Neuronal stem cell (in vitro differentiated cells): ENCODE data around the gene KIRREL1.

Experiments
- DNase-seq: peaks from one replicate; pipeline ENCODE4 v3.0.0-alpha.2; 2013; ENCODE audit warnings: low spot score
- H2AFZ ChIP-seq: one replicate; pipeline ENCODE4 v1.6.1; 2013; ENCODE audit warnings: mild to moderate bottlenecking, low read length, inconsistent platforms
- H2AK5ac ChIP-seq: 2 replicates; pipeline ENCODE4 v1.6.1; 2013; ENCODE audit warnings: low read depth, mild to moderate bottlenecking, inconsistent platforms, low read length, moderate library complexity, mixed read lengths
- H2BK120ac ChIP-seq: 2 replicates; pipeline ENCODE4 v1.6.1; 2013; ENCODE audit warnings: low read depth, mild to moderate bottlenecking, inconsistent platforms, low read length, moderate library complexity, mixed read lengths
- H2BK12ac ChIP-seq: one replicate; pipeline ENCODE4 v1.6.1; 2013; ENCODE audit warnings: low read length, inconsistent platforms
- H2BK15ac ChIP-seq: 2 replicates; pipeline ENCODE4 v1.6.1; 2013; ENCODE audit warnings: mild to moderate bottlenecking, low read length, inconsistent platforms, mixed read lengths
- H2BK5ac ChIP-seq: one replicate; pipeline ENCODE4 v1.6.1; 2013; ENCODE audit warnings: inconsistent platforms, mild to moderate bottlenecking, low read length, moderate library complexity
- H3K14ac ChIP-seq: one replicate; pipeline ENCODE4 v1.6.1; 2013; ENCODE audit warnings: low read length, inconsistent platforms
- H3K18ac ChIP-seq: 2 replicates; pipeline ENCODE4 v1.6.1; 2013; ENCODE audit warnings: low read length, inconsistent platforms
- H3K23ac ChIP-seq: 2 replicates; pipeline ENCODE4 v1.6.1; 2013; ENCODE audit warnings: low read depth, mild to moderate bottlenecking, mixed read lengths, low read length, inconsistent platforms; ENCODE audit not compliant: poor library complexity
- H3K27ac ChIP-seq: replicated peaks from 3 replicates; pipeline ENCODE4 v1.5.1; 2013; ENCODE audit warnings: low read length, inconsistent platforms
- H3K27me3 ChIP-seq, 3 experiments: 2 replicates each; pipeline ENCODE4 v1.6.1; 2013; ENCODE audit warnings: low read length in 3 of 3, mild to moderate bottlenecking in 2 of 3, inconsistent platforms in 1 of 3, low read depth in 1 of 3, mixed read lengths in 1 of 3, moderate library complexity in 1 of 3; ENCODE audit not compliant: control insufficient read depth in 3 of 3, insufficient read depth in 3 of 3
- H3K36me3 ChIP-seq, 2 donors: replicated peaks in 1 of 2; 2 replicates each; pipeline ENCODE4 v1.6.1; 2013; ENCODE audit warnings: low read length in 2 of 2; ENCODE audit not compliant: control insufficient read depth in 2 of 2, insufficient read depth in 2 of 2
- H3K4ac ChIP-seq: 2 replicates; pipeline ENCODE4 v1.6.1; 2013; ENCODE audit warnings: inconsistent platforms, mild to moderate bottlenecking, low read length, moderate library complexity
- H3K4me1 ChIP-seq, 2 donors: 1 replicate in 1 of 2; 2 replicates in 1 of 2; pipeline ENCODE4 v1.6.1; 2013; ENCODE audit warnings: low read length in 2 of 2, low read depth in 1 of 2; ENCODE audit not compliant: control insufficient read depth in 2 of 2, insufficient read depth in 1 of 2
- H3K4me2 ChIP-seq: one replicate; pipeline ENCODE4 v1.6.1; 2013; ENCODE audit warnings: mild to moderate bottlenecking, low read length, inconsistent platforms; ENCODE audit not compliant: insufficient read depth, poor library complexity, severe bottlenecking
- H3K4me3 ChIP-seq, 2 donors: 2 replicates each; pipeline ENCODE4 v1.5.1; 2013; ENCODE audit warnings: low read length in 2 of 2, mild to moderate bottlenecking in 2 of 2, inconsistent platforms in 1 of 2, moderate library complexity in 1 of 2
- H3K79me1 ChIP-seq: one replicate; pipeline ENCODE4 v1.6.1; 2013; ENCODE audit warnings: low read depth, mild to moderate bottlenecking, inconsistent platforms, low read length, moderate library complexity
- H3K9ac ChIP-seq: one replicate; pipeline ENCODE4 v1.6.1; 2013; ENCODE audit warnings: mild to moderate bottlenecking, low read depth, low read length, inconsistent platforms; ENCODE audit not compliant: poor library complexity
- H3K9me3 ChIP-seq, 2 donors: replicated peaks in 1 of 2; 2 replicates each; pipeline versions ENCODE3 to v1.6.1; 2013; ENCODE audit warnings: low read length in 2 of 2, mild to moderate bottlenecking in 2 of 2, inconsistent platforms in 1 of 2, low read depth in 1 of 2, mixed read lengths in 1 of 2, moderate library complexity in 1 of 2; ENCODE audit not compliant: control insufficient read depth in 2 of 2, insufficient read depth in 1 of 2
- H4K8ac ChIP-seq: one replicate; pipeline ENCODE4 v1.6.1; 2013; ENCODE audit warnings: low read depth, mild to moderate bottlenecking, inconsistent platforms, low read length, moderate library complexity
- H4K91ac ChIP-seq: one replicate; pipeline ENCODE4 v1.6.1; 2013; ENCODE audit warnings: low read length, low read depth, mild to moderate bottlenecking, inconsistent platforms; ENCODE audit not compliant: poor library complexity
- WGBS, 2 donors: extraction: QIAGEN DNeasy Blood & Tissue Kit; methylation state at CpG; one replicate each; pipeline ENCODE4 v1.1.7; 2013; ENCODE audit warnings: missing lambda C conversion rate in 2 of 2, mixed read lengths in 1 of 2; ENCODE audit not compliant: insufficient read length in 2 of 2, insufficient replicate concordance in 1 of 2; ENCODE audit errors: extremely low coverage in 2 of 2; 5-methylcytosine and 5-hydroxymethylcytosine counted together

KIRREL1 gene

DNA sequence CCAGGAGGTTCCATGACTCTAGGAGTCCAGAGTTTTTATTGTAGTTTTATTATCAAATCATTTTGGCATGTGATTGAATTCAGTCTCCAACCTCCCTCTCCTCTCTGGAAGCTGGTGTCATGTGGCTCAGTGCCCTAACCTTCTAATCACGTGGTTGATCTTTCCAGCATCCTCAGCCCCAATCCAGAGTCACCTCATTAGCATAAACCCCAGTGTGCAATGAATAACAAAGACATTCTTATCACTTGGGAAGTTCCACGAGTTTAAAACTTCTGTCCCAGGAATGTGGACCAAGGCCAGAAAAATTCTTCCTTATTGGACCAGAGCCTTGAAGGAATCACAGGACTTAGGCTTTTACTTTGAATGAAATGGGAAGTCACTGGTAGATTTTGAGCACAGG is 52.2 kb downstream of the KIRREL1 start:
- H3K27ac ChIP-seq, result no peak overlapping the region
- peaks cover 9% of the 10 kb centered on the region for H3K79me1 ChIP-seq
- H3K4ac ChIP-seq, result no peak overlapping the region
- no peak overlapping the region for H2BK120ac ChIP-seq
- no peak overlapping the region for H3K18ac ChIP-seq
- no peak overlapping the region for H2BK5ac ChIP-seq
- no peak overlapping the region for H3K4me2 ChIP-seq
- H3K4me1 ChIP-seq, result peaks cover 31 to 34% of the 10 kb centered on the region in 2 donors
- H3K27me3 ChIP-seq, result no peaks in the 10 kb centered on the region
- no peak overlapping the region for H4K8ac ChIP-seq
- H3K23ac ChIP-seq, result no peak overlapping the region
- no CpG with 5 or more reads among the region's 2 CpGs for WGBS, 2 donors
- H2BK12ac ChIP-seq, result no peak overlapping the region
- H4K91ac ChIP-seq, result no peak overlapping the region
- H2AK5ac ChIP-seq, result no peak overlapping the region
- no peak overlapping the region for H2BK15ac ChIP-seq
- no peaks in the 10 kb centered on the region for H3K9me3 ChIP-seq
- H3K9ac ChIP-seq, result no peak overlapping the region
- no peak overlapping the region for H3K4me3 ChIP-seq
- H2AFZ ChIP-seq, result no peak overlapping the region
- no peak overlapping the region for H3K14ac ChIP-seq
- DNase-seq, result peak; percentile 39
- peaks cover 0 to 10% of the 10 kb centered on the region in 2 donors for H3K36me3 ChIP-seq

DNA sequence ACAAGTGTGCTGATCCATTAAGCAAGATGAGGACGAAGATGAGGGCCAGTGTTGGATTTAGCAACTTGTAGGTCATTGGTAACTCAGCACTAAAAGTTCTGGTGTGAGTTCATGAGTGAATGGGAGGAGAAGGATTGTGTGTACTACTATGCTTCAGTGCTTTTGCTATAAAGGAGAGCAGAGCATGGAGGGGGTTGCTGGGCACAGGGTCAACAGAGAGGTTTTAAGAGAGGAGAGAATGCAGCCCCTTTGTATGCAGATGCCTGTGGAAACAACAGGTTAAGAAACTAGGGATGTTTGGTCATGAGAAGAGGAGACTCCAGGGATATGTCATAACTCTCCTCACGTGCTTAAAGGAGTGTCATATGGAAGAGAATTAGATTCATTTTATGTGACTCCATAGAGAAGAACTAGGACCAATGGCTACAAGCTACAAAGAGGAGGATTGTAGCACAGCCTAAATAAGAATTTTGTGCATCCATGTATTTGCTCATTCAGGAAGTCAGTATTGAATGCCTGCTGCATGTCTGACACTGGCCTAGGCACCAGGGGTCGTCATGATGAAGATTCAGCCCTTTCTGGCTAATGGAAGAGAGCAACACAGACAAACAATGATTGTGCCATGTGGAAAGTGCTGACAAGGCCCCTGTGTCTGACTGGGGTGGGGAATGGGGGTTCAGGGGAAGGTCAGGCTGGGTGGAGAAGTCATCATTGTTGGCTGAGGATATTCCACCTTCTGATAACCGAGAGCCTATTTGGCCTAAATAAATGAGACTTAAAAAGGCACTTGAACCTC is 53.5 kb downstream of the KIRREL1 start:
- Histone ChIP-seq H3K4me2 (no peak overlapping the region), H3K23ac (no peak overlapping the region), H2BK12ac (no peak overlapping the region), H4K8ac (no peak overlapping the region), H3K27me3 (no peaks in the 10 kb centered on the region), H3K18ac (no peak overlapping the region), H3K14ac (no peak overlapping the region), H3K4ac (no peak overlapping the region), H3K36me3 (peaks cover 3 to 21% of the 10 kb centered on the region in 2 donors), H3K9ac (no peak overlapping the region), H3K79me1 (peaks cover 5% of the 10 kb centered on the region), H3K4me3 (no peak overlapping the region), H2AFZ (no peak overlapping the region), H2AK5ac (no peak overlapping the region), H2BK5ac (no peak overlapping the region), H2BK120ac (no peak overlapping the region), H2BK15ac (no peak overlapping the region), H4K91ac (no peak overlapping the region), H3K4me1 (peaks cover 31 to 34% of the 10 kb centered on the region in 2 donors), H3K27ac (no peak overlapping the region), H3K9me3 (no peaks in the 10 kb centered on the region)
- WGBS, 2 donors, result no CpG with 5 or more reads among the region's 4 CpGs
- DNase-seq, result no peak

DNA sequence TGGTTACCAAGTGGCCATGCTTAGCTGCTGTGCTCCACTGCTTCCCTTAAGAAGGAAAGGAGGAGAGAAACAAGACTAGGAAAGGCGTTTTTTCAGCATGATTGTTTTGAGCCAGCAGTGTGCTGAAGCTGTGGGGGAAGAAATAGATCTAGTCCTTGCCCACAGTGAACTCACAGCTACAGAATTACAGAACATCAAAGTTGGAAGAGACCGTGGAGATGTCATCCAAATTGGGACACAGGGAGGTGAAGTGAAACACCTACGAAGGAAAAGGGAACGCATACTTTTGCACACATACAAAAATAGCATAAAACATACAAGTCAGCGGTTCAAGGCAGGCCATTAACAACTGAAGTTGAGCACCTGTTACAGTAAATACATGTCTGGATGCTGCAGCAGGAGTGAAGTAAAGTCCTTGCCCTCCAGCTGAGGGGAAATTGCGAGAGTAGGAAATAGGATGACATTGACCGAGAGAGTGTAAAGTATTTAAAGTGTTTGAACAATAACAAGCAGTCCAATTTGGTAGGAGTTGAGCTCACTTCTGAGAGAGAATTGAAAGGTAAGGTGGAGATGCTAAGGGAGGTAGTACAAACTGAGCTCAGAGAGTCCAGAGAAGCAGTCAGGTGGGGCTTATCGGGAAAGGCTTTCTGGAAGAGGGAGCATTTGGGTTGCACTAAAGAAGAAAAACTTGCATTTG is 55.1 kb downstream of the KIRREL1 start:
- Histone ChIP-seq H3K18ac (no peak overlapping the region), H3K23ac (no peak overlapping the region), H4K8ac (no peak overlapping the region), H2BK12ac (no peak overlapping the region), H3K27me3 (no peaks in the 10 kb centered on the region), H3K9ac (no peak overlapping the region), H3K4me2 (no peak overlapping the region), H2BK120ac (no peak overlapping the region), H3K4me3 (no peak overlapping the region), H4K91ac (no peak overlapping the region), H2AK5ac (no peak overlapping the region), H3K79me1 (peaks cover 5% of the 10 kb centered on the region), H3K14ac (no peak overlapping the region), H2AFZ (no peak overlapping the region), H3K4me1 (peaks cover 24 to 33% of the 10 kb centered on the region in 2 donors), H3K36me3 (peaks cover 3 to 18% of the 10 kb centered on the region in 2 donors), H3K9me3 (no peaks in the 10 kb centered on the region), H2BK5ac (no peak overlapping the region), H2BK15ac (no peak overlapping the region), H3K4ac (no peak overlapping the region), H3K27ac (no peak overlapping the region)
- DNase-seq, result no peak
- WGBS, 2 donors, result no CpG with 5 or more reads among the region's 8 CpGs

DNA sequence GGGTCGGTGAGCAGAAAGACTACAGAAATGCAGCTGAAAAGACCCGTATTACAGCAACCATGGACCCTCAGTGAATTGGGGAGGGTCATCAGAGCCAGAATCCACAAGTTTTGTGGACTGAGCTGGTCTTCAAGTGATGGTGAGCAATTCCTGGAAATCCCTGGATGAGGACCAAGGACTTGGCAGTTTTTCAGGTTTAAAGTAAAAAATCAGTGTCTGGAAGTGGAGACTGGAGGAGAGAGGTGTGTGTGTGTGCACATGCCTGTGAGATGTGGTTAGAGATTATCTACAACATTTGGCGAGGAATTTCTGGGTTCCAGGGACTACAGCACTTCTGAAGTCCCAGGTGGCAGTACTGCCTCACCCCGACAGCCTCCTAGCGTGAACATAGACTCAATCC is 56.4 kb downstream of the KIRREL1 start:
- H3K27me3 ChIP-seq, result no peaks in the 10 kb centered on the region
- no peak overlapping the region for H4K91ac ChIP-seq
- H2BK120ac ChIP-seq, result no peak overlapping the region
- no CpG with 5 or more reads among the region's 5 CpGs for WGBS, 2 donors
- H3K27ac ChIP-seq, result no peak overlapping the region
- H3K23ac ChIP-seq, result no peak overlapping the region
- H3K4me1 ChIP-seq, result peaks cover 17 to 24% of the 10 kb centered on the region in 2 donors
- no peaks in the 10 kb centered on the region for H3K9me3 ChIP-seq
- H3K4ac ChIP-seq, result no peak overlapping the region
- peaks cover 3 to 23% of the 10 kb centered on the region in 2 donors for H3K36me3 ChIP-seq
- H2BK5ac ChIP-seq, result no peak overlapping the region
- H2AK5ac ChIP-seq, result no peak overlapping the region
- H4K8ac ChIP-seq, result no peak overlapping the region
- H2BK15ac ChIP-seq, result no peak overlapping the region
- DNase-seq, result no peak
- no peak overlapping the region for H3K4me3 ChIP-seq
- no peak overlapping the region for H3K14ac ChIP-seq
- no peak overlapping the region for H2AFZ ChIP-seq
- no peak overlapping the region for H3K9ac ChIP-seq
- H3K4me2 ChIP-seq, result no peak overlapping the region
- no peak overlapping the region for H3K18ac ChIP-seq
- H2BK12ac ChIP-seq, result no peak overlapping the region
- peaks cover 5% of the 10 kb centered on the region for H3K79me1 ChIP-seq
